ENCODE data around the gene P2RY6.
"Not testable (repeated sequence)": the region's sequence is repeated elsewhere in the genome, so short reads cannot be mapped to it uniquely, and the experiment has no call there.

P2RY6 gene

GRCh38 chr11:73271936-73272679 lies at the start of gene P2RY6:
TSS of gene P2RY6 (plus strand) at chr11:73272338. CDS start at chr11:73296519, 24,181 bp downstream.
- no peak for DNase-seq (ENCODE audit: low read depth in 2 of 3, low spot score in 1 of 3)

- no peak for DNase-seq (ENCODE audit: low read depth in 2 of 3, low spot score in 1 of 3)
Measured at GRCh38 chr11:73223998-73224730, 48.0 kb upstream of the P2RY6 start.

GRCh38 chr11:73225001-73225686 lies 47.0 kb upstream of the P2RY6 start:
- DNase-seq (ENCODE audit: low read depth in 2 of 3, low spot score in 1 of 3), result no peak

- DNase-seq (ENCODE audit: low read depth in 2 of 3, low spot score in 1 of 3), result no peak
Measured at GRCh38 chr11:73225851-73226250, 46.3 kb upstream of the P2RY6 start.

GRCh38 chr11:73226297-73227006 lies 45.7 kb upstream of the P2RY6 start:
- no peak for DNase-seq (ENCODE audit: low read depth in 2 of 3, low spot score in 1 of 3)

GRCh38 chr11:73227571-73228211 lies 44.4 kb upstream of the P2RY6 start:
- no peak for DNase-seq (ENCODE audit: low read depth in 2 of 3, low spot score in 1 of 3)

- DNase-seq (ENCODE audit: low read depth in 2 of 3, low spot score in 1 of 3), result no peak
Measured at GRCh38 chr11:73228268-73229134, 43.6 kb upstream of the P2RY6 start.

GRCh38 chr11:73229321-73229895 lies 42.7 kb upstream of the P2RY6 start:
- DNase-seq (ENCODE audit: low read depth in 2 of 3, low spot score in 1 of 3), result no peak

- no peak for DNase-seq (ENCODE audit: low read depth in 2 of 3, low spot score in 1 of 3)
Measured at GRCh38 chr11:73229896-73230875, 42.0 kb upstream of the P2RY6 start.

- DNase-seq (ENCODE audit: low read depth in 2 of 3, low spot score in 1 of 3), result no peak
Measured at GRCh38 chr11:73230931-73231330, 41.2 kb upstream of the P2RY6 start.

GRCh38 chr11:73232487-73232886 lies 39.7 kb upstream of the P2RY6 start:
- not testable (repeated sequence) for DNase-seq (ENCODE audit: low read depth in 2 of 3, low spot score in 1 of 3)

GRCh38 chr11:73233211-73233610 lies 38.9 kb upstream of the P2RY6 start:
- no peak for DNase-seq (ENCODE audit: low read depth in 2 of 3, low spot score in 1 of 3)

- no peak for DNase-seq (ENCODE audit: low read depth in 2 of 3, low spot score in 1 of 3)
Measured at GRCh38 chr11:73233692-73234470, 38.3 kb upstream of the P2RY6 start.

GRCh38 chr11:73234471-73235181 lies 37.5 kb upstream of the P2RY6 start:
- no peak for DNase-seq (ENCODE audit: low read depth in 2 of 3, low spot score in 1 of 3)

GRCh38 chr11:73235236-73235786 lies 36.8 kb upstream of the P2RY6 start:
- DNase-seq (ENCODE audit: low read depth in 2 of 3, low spot score in 1 of 3), result no peak

- DNase-seq (ENCODE audit: low read depth in 2 of 3, low spot score in 1 of 3), result no peak
Measured at GRCh38 chr11:73236205-73236765, 35.9 kb upstream of the P2RY6 start.

All from stimulated activated CD4-positive, alpha-beta T cell treated with anti-CD3 and anti-CD28 coated beads, Interleukin-12 subunit alpha, Interleukin-12 subunit beta, amount 100 ng/mL, for 48 hours (primary cell).